GM10266 (cell line): Measurements from ENCODE around the gene AMBP.

Experiments used
- DNase-seq: peaks from one replicate; pipeline ENCODE4 v3.0.0; 2012; ENCODE audit errors: extremely low spot score
- TF ChIP-seq, protein P1 (sequence below): IDR thresholded peaks from 2 replicates; pipeline ENCODE4 v1.5.1; 2012; ENCODE audit warnings: mild to moderate bottlenecking, low read depth; ENCODE audit not compliant: control insufficient read depth, insufficient read depth; ENCODE audit errors: missing control alignments

The AMBP gene

DNA sequence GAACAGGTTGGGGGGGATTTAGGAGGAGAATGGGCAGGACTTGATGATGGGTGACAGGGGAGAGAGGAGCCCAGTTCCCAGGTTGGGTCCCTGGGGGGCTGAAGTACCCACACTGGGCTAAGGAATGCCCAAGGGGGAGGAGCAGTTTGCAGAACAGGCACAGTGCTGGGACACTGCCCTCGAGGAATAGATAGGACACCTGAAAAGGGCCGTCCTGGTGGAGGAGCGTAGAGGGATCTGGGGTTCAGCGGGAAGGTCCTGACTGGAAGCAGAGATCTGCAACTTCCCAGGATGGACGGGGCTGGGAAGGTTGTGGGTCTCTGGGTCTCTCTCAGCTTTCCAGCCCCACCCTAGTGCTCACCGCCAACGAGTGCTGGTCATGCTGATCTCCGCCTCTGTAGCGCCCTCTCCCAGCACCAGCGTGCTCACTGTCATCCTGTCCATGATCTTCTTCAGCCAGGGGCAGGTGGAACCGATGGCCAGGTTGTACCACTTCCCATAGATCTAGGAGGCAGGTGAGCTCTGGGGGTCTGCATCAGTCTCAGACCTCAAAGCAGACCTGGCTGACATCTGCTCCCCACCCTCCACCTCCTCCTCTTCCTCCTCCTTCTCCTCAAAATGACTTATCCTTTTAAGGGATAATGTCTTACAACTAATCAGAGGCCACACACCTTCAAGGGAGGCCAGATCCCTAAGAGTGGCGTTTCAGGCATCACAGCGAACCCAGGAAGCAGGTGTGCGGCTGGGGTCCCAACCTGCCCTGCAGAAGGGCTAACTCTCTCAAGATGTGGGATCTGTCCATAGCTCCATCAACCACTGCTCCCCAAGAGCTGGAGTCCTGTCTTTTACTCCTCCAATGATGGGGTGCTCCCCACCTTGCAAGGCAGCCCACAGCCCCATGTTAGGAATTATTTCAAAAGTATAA, 1.6 kb downstream of the AMBP start:
- DNase-seq, result no peak
- TF ChIP-seq, protein P1, sequence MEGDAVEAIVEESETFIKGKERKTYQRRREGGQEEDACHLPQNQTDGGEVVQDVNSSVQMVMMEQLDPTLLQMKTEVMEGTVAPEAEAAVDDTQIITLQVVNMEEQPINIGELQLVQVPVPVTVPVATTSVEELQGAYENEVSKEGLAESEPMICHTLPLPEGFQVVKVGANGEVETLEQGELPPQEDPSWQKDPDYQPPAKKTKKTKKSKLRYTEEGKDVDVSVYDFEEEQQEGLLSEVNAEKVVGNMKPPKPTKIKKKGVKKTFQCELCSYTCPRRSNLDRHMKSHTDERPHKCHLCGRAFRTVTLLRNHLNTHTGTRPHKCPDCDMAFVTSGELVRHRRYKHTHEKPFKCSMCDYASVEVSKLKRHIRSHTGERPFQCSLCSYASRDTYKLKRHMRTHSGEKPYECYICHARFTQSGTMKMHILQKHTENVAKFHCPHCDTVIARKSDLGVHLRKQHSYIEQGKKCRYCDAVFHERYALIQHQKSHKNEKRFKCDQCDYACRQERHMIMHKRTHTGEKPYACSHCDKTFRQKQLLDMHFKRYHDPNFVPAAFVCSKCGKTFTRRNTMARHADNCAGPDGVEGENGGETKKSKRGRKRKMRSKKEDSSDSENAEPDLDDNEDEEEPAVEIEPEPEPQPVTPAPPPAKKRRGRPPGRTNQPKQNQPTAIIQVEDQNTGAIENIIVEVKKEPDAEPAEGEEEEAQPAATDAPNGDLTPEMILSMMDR, result no peak

DNA sequence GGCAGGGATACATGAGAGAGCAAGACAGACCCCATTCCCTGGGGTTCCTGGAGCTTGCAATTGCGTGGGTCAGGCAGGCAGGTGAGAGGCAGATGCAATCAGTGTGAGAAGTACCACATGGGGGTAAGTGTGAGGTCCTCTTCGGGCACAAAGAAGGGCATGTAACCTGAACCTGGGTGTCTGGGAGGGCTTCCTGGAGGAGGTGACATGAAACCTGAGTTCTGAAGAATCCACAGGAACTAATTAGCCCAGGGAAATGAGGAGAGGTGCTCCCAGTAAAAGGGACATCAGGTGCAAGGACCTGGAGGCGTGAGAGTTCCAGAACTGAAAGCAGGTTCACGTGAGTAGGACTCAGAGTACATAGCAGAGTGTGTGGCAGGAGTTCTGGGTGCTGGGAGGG, 2.5 kb downstream of the AMBP start:
- no peak for DNase-seq
- TF ChIP-seq, protein P1, result no peak

DNA sequence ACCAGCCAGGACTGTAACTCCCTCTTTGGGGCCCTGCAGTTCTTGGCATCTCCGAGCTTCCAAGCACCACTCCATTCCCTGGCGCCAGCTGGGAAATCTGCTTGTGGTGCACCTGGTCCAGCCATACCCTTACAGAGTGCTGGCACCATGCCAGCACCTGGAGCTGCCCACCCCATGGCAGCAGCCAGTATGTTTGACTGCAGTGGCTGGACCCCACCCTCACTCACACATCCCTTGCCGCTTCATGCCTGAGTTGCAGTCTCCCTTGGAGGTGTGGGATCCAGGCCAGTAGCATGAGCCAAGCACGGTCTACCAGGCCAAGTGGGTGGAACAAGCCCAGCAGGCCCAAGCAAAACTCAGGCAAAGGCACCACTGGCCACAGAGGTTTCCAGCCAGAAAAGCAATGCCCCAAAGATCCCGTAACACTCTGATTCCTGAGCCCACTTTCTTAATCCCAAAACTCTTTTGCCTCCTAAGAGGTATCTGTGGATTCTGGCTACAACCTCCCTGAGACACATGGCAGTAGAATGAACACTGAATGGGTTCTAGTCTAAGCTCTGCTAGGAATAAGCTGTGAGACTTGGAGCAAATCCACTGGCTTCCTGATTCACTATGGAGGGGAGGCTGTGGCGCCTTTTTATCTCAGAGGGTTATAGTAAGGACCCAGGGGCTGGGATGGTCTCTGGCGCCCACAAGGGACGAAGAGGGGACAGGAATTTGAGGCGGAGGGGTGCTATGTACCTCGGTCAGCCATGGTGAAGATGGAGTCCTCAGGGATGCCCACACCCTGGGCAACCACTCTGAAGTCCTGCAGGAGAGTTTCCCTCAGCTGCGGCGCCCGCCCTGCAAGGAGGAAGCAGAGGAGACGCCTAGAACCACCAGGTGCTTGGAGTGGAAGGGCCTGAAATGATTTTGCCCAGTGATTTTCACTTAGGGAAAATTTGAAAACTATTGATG, 5.6 kb downstream of the AMBP start:
- DNase-seq, result no peak
- TF ChIP-seq, protein P1, result no peak

DNA sequence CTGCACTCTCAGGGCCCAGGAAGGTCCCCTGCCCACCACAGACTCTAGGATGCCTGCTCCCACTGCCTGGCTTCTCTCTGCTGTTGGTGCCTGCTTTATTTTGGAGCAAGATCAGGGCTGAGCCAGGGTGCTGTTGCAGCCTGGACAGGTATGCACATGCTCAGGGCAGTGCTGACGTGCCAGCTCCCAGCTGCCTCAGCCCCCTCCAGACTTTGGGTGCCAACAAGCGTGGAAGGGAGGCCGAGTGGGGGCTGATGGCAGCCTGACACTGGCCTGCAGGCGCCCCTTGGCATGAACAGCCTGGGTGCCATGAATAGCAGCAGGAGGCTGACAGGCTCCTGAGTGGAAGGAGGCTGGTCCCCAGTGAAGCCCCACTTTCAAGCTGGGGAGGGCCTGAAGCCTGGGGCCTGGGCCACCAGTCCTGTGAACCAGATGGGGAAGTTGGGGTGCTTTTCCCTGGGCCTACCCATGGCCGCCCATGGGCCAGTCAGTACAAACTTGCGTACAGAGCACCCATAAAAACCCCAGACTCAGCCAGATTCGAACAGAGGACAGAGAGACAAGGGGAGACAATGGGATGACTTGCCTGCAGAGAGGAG, 6.8 kb downstream of the AMBP start:
- TF ChIP-seq, protein P1, result no peak

DNA sequence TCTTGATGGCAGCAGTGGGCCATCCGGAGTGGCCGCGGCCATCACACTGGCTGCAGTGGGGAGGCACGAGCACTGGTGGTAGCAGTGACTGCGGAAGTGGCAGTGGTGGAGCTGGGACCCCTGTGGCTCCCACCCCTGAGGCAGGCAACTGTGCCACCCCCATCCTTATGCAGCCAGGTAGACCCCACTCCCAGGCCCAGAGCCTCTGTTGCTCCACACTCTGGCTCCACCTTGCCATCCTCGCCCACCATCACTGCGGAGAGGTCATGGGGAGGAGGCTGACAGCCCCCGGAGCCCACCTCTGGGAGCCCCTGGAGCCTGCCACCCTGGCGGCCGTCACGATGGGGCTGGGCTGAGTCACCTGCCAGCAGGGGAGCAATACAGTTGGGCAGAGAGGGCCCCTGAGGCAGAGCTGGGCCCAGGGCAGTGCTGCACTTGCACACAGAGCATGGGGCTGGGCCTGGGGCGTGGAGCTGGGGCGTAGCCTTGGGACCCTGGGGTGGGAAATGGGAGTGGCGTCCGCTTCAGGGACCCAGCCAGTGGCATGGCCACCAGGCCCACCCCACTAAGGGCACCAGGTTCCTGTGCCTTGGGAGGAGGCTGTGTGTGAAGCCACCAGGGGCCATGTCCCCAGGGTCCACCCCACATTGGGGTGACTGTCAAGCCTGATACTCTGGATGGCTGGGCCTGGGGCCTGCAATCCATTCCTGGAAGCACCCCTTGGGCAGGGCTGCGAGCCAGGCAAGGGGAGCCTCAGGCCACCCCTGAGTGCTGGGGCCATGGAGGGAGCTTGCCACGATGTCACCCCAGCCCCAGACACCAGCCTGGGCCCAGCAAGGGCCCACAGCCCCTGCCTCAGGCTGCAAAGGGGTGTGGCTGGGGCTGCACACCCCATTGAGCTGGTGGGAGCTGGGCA, 7.7 kb downstream of the AMBP start:
- TF ChIP-seq, protein P1, result no peak
- no peak for DNase-seq

More for the DNA sequence above, 6.8 kb downstream of the AMBP start:
- no peak for DNase-seq

DNA sequence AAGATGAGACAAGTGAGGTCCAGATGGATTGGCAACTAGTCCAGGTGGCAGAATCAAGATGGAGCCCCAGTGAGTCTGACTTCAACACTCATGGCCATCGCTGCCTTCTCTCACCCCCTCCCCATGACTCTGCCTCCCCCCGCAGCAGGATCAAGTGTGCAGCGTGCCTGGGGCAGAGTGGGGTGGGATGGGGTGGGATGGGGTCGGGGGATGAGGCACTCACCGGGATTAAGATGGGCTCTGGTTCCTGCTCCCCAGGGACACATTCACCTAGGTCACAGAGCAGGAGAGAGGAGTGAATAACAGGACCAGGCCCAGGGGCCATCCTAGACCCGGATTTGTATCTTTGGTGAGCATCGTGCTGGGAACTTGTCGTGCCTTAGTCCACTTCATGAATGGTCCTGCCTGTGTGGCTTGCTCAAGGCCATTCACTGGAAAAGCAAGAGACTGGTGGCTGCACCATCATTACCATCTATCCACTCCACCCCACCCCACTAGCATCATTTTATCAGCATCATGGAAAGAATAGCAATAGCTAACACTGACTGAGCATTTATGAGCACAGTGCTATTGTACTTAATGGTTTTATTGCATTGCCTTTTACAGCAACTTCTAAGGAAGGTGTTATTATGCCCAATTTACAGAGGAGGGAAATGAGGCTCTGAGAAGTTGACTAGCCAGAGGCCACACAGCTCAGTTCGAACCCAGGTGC, 8.5 kb downstream of the AMBP start:
- TF ChIP-seq, protein P1, result no peak
- no peak for DNase-seq
